ENCODE measurements around the gene FAM81B.

DNA sequence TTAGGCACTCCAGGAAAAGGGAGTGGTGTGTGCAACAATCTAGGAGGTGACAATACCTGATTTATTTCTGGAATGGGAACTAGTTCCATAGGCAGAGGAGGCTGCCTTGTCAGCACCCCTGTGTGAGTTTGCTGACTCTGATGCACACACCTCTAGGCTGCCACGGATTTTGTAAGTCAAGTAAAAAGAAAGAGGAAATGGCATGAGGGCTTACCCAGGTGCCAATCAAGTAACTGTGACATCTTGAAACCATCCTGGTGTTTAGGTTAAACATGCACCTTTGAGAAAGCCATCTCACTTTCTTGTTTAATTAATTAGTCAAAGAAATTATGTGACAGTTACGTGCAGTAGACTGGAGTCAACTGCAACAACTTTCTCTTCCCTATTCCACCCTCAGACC, 32.3 kb upstream of the FAM81B start:
- TF ChIP-seq POLR2A (IDR thresholded peaks at IDR 0.05) (no peak), POLR2AphosphoS5 (IDR thresholded peaks at IDR 0.05) (no peak)
- TF ChIP-seq, protein P1, sequence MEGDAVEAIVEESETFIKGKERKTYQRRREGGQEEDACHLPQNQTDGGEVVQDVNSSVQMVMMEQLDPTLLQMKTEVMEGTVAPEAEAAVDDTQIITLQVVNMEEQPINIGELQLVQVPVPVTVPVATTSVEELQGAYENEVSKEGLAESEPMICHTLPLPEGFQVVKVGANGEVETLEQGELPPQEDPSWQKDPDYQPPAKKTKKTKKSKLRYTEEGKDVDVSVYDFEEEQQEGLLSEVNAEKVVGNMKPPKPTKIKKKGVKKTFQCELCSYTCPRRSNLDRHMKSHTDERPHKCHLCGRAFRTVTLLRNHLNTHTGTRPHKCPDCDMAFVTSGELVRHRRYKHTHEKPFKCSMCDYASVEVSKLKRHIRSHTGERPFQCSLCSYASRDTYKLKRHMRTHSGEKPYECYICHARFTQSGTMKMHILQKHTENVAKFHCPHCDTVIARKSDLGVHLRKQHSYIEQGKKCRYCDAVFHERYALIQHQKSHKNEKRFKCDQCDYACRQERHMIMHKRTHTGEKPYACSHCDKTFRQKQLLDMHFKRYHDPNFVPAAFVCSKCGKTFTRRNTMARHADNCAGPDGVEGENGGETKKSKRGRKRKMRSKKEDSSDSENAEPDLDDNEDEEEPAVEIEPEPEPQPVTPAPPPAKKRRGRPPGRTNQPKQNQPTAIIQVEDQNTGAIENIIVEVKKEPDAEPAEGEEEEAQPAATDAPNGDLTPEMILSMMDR (IDR thresholded peaks at IDR 0.05), result no peak
